C4-2B (cell line): ENCODE measurements around the gene HDAC5.

Experiments used
- H3K27ac ChIP-seq: fragments of 450-650 bp; 2 replicates; pipeline ENCODE4 v1.5.1; 2017
- ZFX ChIP-seq: fragments of 450-650 bp; IDR thresholded peaks from 2 replicates; pipeline ENCODE4 v1.6.1; 2017
- TF ChIP-seq, protein P1 (sequence below): fragments of 450-650 bp; conservative IDR thresholded peaks from 2 replicates; pipeline ENCODE4 v1.5.1; 2017; ENCODE audit warnings: mild to moderate bottlenecking

Gene HDAC5

DNA sequence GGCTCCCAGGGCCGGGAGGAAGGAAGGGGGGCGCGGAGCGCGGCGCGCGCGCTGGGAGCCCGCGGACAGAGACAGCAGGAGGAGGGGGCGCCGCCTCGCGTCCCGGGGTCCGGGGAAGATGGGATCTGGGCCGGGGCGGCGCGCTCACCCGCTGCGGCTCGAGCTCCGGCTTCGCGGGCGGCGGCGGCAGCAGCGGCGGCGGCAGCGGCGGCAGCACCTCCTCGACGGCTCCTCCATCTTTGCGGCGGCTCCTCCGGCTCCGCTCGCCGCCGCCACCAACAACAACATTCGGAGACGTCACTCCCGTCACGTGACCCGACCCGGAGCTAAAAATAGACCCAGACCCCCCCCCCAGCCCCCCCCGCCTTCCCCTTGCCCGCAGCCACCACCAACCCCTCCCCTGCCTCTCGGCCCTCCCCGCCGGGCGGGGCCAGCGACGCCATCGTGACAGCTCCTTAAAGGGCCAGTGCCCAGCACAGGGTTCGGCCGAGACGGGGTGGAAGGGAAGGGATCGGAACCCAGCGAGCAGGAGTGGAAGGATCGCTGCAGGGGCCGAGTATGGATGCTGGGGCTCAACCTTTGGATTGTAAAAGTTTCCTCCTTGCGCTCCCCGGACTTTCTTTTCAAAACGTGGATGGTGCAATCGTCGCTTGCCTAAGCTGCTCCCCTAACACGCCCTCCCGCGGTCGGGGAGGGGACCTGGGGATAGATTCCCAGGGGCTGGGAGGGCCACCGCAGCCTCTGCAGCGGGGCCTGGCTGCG is at the start of gene HDAC5:
TSS of gene HDAC5 (minus strand) at position 286 of the 762 bp plus-strand sequence. CDS start 6,126 bp downstream, outside the sequence.
- TF ChIP-seq, protein P1, sequence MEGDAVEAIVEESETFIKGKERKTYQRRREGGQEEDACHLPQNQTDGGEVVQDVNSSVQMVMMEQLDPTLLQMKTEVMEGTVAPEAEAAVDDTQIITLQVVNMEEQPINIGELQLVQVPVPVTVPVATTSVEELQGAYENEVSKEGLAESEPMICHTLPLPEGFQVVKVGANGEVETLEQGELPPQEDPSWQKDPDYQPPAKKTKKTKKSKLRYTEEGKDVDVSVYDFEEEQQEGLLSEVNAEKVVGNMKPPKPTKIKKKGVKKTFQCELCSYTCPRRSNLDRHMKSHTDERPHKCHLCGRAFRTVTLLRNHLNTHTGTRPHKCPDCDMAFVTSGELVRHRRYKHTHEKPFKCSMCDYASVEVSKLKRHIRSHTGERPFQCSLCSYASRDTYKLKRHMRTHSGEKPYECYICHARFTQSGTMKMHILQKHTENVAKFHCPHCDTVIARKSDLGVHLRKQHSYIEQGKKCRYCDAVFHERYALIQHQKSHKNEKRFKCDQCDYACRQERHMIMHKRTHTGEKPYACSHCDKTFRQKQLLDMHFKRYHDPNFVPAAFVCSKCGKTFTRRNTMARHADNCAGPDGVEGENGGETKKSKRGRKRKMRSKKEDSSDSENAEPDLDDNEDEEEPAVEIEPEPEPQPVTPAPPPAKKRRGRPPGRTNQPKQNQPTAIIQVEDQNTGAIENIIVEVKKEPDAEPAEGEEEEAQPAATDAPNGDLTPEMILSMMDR = peak; percentile 53
- TF ChIP-seq ZFX = no peak
- peak within 1 kb of the TSS; percentile 76 for H3K27ac ChIP-seq

DNA sequence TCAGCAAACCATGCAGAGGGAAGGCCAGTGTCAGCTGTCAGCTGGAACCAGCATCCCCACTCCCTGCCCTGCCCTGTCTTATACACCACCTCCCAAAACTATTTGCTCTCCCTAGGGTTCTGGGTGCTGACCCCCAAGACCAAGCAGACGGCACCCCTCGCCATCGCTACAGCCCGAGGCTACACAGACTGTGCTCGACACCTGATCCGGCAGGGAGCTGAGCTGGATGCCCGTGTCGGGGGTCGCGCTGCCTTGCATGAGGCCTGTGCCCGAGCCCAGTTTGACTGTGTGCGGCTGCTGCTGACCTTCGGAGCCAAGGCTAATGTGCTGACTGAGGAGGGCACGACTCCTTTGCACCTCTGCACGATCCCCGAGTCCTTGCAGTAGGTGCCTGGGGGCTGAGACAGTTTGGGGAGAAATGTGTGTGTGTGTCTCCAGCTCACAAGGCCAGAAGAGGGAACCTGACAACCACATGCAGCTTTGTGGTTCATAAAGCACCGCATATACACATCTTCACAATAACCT is 48.6 kb upstream of the HDAC5 start:
- H3K27ac ChIP-seq = no peak overlapping the region
- TF ChIP-seq ZFX = no peak
- TF ChIP-seq, protein P1 = no peak

DNA sequence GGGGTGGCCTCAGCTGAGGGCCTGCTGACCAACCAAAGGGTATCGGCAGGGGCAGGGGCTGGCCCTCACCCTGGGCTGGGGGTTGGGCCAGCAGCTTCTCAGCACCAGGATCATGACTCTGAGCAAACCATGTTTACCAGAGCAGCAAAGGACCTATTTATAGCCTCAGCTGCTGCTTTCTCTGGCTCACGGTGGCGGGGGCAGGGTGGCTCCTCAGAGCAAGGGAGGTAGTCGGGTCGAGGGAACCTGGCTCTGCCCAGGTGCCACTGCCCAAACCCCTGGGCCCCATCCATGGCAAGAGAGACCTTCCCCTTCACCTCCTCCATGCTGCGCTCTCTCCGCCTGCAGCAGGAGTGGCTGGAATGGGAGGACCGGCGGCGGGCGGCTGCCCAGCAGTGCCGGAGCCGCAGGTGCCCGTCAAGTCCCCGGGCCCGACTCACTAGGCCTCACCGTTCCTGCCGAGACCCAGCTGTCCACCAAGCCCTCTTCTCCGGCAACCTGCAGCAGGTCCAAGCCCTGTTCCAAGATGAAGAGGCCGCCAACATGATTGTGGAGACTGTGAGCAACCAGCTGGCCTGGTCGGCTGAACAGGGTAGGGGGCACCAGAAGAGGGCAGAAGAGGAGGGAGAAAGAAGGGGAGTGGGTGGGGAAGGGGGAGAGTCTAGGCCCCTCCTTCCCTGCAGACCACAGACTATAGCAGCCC is 47.2 kb upstream of the HDAC5 start, which contains the start of gene ASB16:
TSS of gene ASB16 (plus strand) at position 206 of the 703 bp plus-strand sequence. CDS start at position 292, 86 bp downstream.
- no peak within 1 kb of the TSS for H3K27ac ChIP-seq
- TF ChIP-seq ZFX = no peak
- TF ChIP-seq, protein P1 = no peak

DNA sequence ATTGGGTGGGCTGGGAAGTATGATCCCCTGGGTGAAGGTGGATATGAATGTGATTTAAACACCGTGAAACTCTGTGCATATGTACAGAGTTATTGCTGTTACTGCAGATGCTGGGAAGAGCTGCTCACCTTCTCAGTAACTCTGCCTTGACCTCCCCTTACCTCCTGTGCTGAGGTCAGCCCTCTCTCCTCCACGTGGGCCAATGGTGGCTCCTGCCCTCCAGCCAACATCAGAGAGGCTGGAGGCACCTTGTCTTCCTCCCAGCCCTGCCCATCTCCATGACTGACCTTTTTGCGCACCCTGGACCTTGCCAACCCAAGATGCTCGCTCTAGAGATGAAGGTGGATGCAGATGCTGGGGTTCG is 46.7 kb upstream of the HDAC5 start:
- H3K27ac ChIP-seq = no peak overlapping the region
- TF ChIP-seq, protein P1 = no peak

DNA sequence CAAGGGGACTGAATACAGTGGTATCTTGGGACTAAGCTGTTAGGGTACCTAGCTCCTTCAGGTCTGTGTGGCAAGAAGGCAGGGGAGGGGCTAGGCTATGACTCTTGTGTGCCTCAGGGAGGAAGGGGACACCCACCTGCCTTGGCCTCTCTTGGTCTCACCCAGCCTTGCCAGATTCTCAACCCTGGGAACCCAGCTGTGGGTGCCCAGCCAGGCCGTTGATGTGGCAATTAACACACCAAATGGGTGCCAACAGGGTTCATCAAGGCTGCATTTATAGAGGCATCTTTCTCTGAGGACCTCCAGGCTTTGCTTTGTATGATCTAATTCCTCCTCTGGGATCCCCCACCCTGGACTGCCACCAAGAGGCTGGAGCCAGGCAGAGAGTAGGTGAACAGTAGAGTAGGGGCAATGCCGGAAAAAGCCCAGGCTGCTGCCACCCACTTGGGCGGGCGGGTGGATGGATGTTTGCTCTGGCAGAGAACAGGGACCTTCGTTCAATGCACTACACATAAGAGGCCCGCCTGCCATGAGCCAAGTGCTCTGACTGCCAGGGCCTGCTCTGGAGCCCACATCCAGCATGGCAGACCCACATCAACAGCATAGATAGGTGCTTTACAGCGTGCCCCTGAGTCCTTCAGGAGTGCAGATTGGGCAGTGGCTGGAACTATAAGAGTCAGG is 43.9 kb upstream of the HDAC5 start:
- H3K27ac ChIP-seq = no peak overlapping the region
- no peak for TF ChIP-seq ZFX
- TF ChIP-seq, protein P1 = no peak

DNA sequence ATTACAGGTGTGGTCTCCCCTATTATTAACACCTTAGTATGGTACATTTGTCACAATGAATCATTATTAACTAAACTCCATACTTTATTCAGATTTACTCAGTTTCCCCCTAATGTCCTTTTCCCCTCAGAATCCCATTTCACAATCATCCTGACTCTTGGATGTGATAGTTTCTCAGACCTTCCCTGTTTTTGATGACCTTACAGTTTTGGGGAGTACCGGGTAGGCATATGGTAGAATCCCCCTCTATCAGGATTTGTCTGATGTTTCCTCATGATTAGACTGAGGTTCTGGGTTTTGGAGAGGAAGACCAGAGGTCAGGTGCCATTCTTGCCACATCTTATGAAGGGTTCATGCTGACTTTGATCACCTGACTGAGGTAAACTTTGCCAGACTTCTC is 41.0 kb upstream of the HDAC5 start:
- H3K27ac ChIP-seq = no peak overlapping the region
- TF ChIP-seq, protein P1 = no peak
- TF ChIP-seq ZFX = no peak
